ENCODE results near the gene PHYHIPL. TPM values are rescaled to one million over a fixed set of nuclear protein-coding genes. Genes with fewer than 3 reads are reported as not detected.
"Not testable (repeated sequence)": the region's sequence is repeated elsewhere in the genome, so short reads cannot be mapped to it uniquely, and the experiment has no call there.

The PHYHIPL gene
- total RNA-seq, 2 experiments from 2014 or later: not detected

DNA sequence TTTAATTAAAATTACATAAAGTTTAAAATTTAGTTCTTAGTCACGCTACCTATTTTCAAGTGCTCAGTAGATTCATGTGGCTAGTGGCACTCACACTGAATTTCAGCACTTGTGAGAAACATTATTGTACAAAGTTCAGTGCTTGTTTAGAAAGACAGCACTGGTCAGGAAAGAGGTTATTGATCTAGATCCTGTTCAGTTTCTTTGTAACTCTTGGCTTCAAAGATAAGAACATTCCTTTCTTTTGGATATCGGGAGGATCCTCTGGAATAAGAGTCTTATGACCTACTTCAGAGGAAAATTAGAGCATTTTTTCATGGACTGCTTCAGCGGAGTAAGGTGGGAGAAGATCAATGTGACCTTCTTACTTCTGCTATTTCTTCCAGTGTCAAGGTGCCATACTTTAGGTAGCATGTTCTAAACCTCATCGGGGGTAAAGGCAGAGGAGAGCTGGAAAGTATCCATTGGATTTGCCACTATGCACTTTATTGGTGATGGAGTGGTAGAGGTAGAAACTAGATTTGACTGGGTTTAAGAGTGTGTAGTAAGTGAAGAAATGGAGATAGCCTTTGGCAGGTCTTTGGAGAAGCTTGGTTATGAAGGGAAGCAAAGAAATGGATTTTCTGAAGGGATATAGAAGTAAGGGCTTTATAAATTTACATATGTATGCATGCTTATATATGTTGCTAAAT lies 39.9 kb downstream of the PHYHIPL start:
- H3K27me3 Mint-ChIP-seq: no peaks in the 10 kb centered on the region
- ChIA-PET CTCF (no interaction called here), POLR2A (no interaction called here)
- ATAC-seq (no peak), DNase-seq (no peak)
- H3K9me3 Mint-ChIP-seq: no peaks in the 10 kb centered on the region
- no peak overlapping the region for H3K4me3 Mint-ChIP-seq
- H3K4me1 Mint-ChIP-seq (ENCODE audit: low read depth): no peaks in the 10 kb centered on the region
- no peaks in the 10 kb centered on the region for H3K36me3 Mint-ChIP-seq (ENCODE audit: low read depth)
- H3K27ac Mint-ChIP-seq: no peak overlapping the region
- intact Hi-C loops (cut with micrococcal nuclease): no loop called here
- TF ChIP-seq, protein P1, sequence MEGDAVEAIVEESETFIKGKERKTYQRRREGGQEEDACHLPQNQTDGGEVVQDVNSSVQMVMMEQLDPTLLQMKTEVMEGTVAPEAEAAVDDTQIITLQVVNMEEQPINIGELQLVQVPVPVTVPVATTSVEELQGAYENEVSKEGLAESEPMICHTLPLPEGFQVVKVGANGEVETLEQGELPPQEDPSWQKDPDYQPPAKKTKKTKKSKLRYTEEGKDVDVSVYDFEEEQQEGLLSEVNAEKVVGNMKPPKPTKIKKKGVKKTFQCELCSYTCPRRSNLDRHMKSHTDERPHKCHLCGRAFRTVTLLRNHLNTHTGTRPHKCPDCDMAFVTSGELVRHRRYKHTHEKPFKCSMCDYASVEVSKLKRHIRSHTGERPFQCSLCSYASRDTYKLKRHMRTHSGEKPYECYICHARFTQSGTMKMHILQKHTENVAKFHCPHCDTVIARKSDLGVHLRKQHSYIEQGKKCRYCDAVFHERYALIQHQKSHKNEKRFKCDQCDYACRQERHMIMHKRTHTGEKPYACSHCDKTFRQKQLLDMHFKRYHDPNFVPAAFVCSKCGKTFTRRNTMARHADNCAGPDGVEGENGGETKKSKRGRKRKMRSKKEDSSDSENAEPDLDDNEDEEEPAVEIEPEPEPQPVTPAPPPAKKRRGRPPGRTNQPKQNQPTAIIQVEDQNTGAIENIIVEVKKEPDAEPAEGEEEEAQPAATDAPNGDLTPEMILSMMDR (IDR thresholded peaks at IDR 0.05): no peak

DNA sequence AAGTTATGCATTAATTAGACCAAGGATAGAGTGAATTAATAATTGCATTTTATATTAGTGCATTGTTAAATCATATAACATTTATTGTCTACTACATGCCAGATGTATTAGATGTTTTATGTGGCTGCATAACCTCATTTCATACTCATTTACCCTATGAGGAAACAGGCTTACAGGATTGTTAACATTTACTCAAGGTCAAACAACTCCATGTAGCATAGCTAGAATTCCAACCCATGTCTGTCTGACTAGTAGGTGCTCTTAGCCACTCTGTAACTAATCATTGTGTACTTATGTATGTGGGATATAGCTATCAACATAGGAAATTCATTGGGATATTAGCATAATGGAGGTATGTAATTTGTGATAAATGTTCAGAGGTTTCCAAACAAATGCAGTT lies 46.3 kb downstream of the PHYHIPL start:
- H3K4me3 Mint-ChIP-seq: no peak overlapping the region
- intact Hi-C loops (cut with micrococcal nuclease): no loop called here
- DNase-seq: no peak
- CTCF ChIA-PET: no interaction called here
- H3K9me3 Mint-ChIP-seq: no peaks in the 10 kb centered on the region
- ATAC-seq: no peak
- no peaks in the 10 kb centered on the region for H3K36me3 Mint-ChIP-seq (ENCODE audit: low read depth)
- POLR2A ChIA-PET: no interaction called here
- no peaks in the 10 kb centered on the region for H3K4me1 Mint-ChIP-seq (ENCODE audit: low read depth)
- TF ChIP-seq, protein P1 (IDR thresholded peaks at IDR 0.05): no peak
- H3K27me3 Mint-ChIP-seq: no peaks in the 10 kb centered on the region
- H3K27ac Mint-ChIP-seq: no peak overlapping the region

DNA sequence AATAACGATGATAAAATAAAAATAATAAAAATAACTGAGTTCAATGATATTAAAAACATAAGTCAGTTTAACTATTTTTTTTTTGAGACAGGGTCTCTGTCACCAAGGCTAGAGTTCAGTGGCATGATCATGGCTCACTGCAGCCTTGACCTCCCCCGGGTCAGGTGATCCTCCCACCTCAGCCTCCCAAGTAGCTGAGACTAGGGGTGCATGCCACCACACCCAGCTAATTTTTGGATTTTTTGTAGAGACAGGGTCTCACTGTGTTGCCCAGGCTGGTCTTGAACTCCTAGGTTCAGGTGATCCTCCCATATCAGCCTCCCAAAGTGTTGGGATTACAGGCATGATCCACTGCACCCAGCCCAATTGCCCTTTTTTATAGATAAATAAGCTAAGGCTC lies 47.2 kb downstream of the PHYHIPL start:
- H3K27ac Mint-ChIP-seq; ATAC-seq; POLR2A ChIA-PET; H3K9me3 Mint-ChIP-seq; H3K4me1 Mint-ChIP-seq (ENCODE audit: low read depth); H3K27me3 Mint-ChIP-seq; intact Hi-C loops (cut with micrococcal nuclease); CTCF ChIA-PET; DNase-seq; H3K36me3 Mint-ChIP-seq (ENCODE audit: low read depth); H3K4me3 Mint-ChIP-seq: not testable (repeated sequence)

DNA sequence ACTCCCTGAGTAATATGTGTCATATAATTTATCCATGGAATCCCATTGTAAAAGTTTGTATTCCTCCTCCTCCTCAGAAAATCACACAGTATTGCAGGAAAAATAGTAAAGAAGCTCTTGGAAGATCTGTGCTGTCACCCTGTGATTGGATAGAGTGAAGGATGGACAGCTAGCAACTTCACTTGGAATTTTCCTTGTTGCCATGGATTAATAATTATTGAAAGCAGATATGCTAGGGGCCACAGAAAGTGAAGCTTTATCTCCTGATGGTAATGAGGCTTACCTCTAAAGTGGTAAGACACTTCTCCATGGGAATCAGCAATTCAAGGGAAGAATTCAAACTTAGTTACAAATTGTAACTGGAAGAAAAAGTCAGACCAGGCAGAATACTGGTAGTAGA lies 48.8 kb downstream of the PHYHIPL start:
- Mint-ChIP-seq H3K36me3 (ENCODE audit: low read depth) (no peaks in the 10 kb centered on the region), H3K4me1 (ENCODE audit: low read depth) (no peaks in the 10 kb centered on the region), H3K9me3 (no peaks in the 10 kb centered on the region), H3K4me3 (no peak overlapping the region), H3K27me3 (no peaks in the 10 kb centered on the region), H3K27ac (no peak overlapping the region)
- TF ChIP-seq, protein P1 (IDR thresholded peaks at IDR 0.05): no peak
- intact Hi-C loops (cut with micrococcal nuclease): no loop called here
- DNase-seq: no peak
- ChIA-PET CTCF (no interaction called here), POLR2A (no interaction called here)
- ATAC-seq: no peak

DNA sequence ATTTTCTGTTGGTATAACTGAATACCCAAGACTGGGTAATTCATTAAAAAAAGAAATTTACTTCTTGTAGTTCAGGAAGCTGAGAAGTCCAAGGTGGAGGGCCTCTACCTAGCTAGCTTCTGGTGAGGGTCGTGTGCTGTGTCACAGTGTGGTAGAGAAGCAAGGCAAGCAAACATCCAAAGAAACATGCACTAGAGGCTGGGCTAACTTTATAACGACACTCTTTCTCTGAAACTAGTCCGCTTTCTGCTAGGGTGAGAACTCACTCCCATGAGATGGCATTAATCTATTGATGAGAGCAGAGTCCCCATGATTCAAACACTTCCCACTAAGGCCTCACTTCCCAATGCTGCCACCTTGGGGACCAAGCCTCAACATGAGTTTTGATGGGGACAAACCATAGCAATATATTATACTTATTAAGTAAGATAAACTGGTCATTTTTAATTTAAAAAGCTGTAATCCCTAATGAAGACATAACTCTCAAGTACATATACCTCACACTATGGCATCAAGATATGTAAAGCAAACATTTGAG lies 50.8 kb downstream of the PHYHIPL start:
- Mint-ChIP-seq H3K4me1 (ENCODE audit: low read depth) (no peaks in the 10 kb centered on the region), H3K4me3 (no peak overlapping the region), H3K36me3 (ENCODE audit: low read depth) (no peaks in the 10 kb centered on the region), H3K27me3 (no peaks in the 10 kb centered on the region), H3K9me3 (no peaks in the 10 kb centered on the region), H3K27ac (no peak overlapping the region)
- TF ChIP-seq, protein P1 (IDR thresholded peaks at IDR 0.05): no peak
- POLR2A ChIA-PET: no interaction called here
- intact Hi-C loops (cut with micrococcal nuclease): no loop called here
- DNase-seq: no peak
- CTCF ChIA-PET: no interaction called here
- ATAC-seq: no peak
